IgD-negative memory B cell (primary cell): Measurements from ENCODE around the gene CABCOCO1. TPM values are rescaled to one million over a fixed set of nuclear protein-coding genes. Genes with fewer than 3 reads are reported as not detected.
A peak's percentile ranks its signal among the peaks of the same experiment; 100 is the strongest.

Experiments
- H3K27ac Mint-ChIP-seq, 3 donors: one replicate each; pipeline ENCODE4 v1.8.0; 2020 to 2022; ENCODE audit warnings: mild to moderate bottlenecking in 3 of 3, mixed read lengths in 3 of 3, moderate library complexity in 1 of 3
- H3K27me3 Mint-ChIP-seq: one replicate; pipeline ENCODE4 v1.8.0; 2021; ENCODE audit warnings: mixed read lengths
- H3K36me3 Mint-ChIP-seq: one replicate; pipeline ENCODE4 v1.8.0; 2020; ENCODE audit warnings: mild to moderate bottlenecking, mixed read lengths
- H3K4me1 Mint-ChIP-seq, 3 donors: one replicate each; pipeline ENCODE4 v1.8.0; 2020 to 2022; ENCODE audit warnings: mixed read lengths in 3 of 3, mild to moderate bottlenecking in 1 of 3
- H3K4me3 Mint-ChIP-seq, 4 donors: one replicate each; pipeline ENCODE4 v1.8.0; 2020 to 2022; ENCODE audit warnings: mild to moderate bottlenecking in 4 of 4, mixed read lengths in 4 of 4, moderate library complexity in 3 of 4
- H3K9me3 Mint-ChIP-seq, 3 donors: one replicate each; pipeline ENCODE4 v1.8.0; 2020 to 2021; ENCODE audit warnings: mixed read lengths in 3 of 3, mild to moderate bottlenecking in 1 of 3
- polyA plus RNA-seq: library from polyadenylated mRNA; unstranded; fragments of 300-500 nt; fragmentation: Illumina TruSeq; gene quantifications from one replicate; pipeline ENCODE4 v1.2.3, GENCODE V29; 2021

CABCOCO1 gene
- polyA plus RNA-seq, 1 donor from 2014 or later: not detected

- no peaks in the 10 kb centered on the region for H3K27me3 Mint-ChIP-seq
- H3K4me1 Mint-ChIP-seq: peaks cover 0 to 4% (median 0%) of the 10 kb centered on the region in 3 donors
- H3K4me3 Mint-ChIP-seq: no peak overlapping the region
- no peak overlapping the region for H3K27ac Mint-ChIP-seq
- peaks cover 1% of the 10 kb centered on the region for H3K36me3 Mint-ChIP-seq
- peaks cover 0 to 2% (median 0%) of the 10 kb centered on the region in 3 donors for H3K9me3 Mint-ChIP-seq
Observed at GRCh38 chr10:61765176-61766087, 102.7 kb downstream of the CABCOCO1 start.

GRCh38 chr10:61766927-61767326 lies 104.2 kb downstream of the CABCOCO1 start:
- Mint-ChIP-seq H3K27me3 (no peaks in the 10 kb centered on the region), H3K36me3 (peaks cover 1% of the 10 kb centered on the region), H3K9me3 (peaks cover 0 to 2% (median 0%) of the 10 kb centered on the region in 3 donors), H3K4me1 (peaks cover 0 to 4% (median 0%) of the 10 kb centered on the region in 3 donors), H3K27ac (no peak overlapping the region), H3K4me3 (no peak overlapping the region)

- Mint-ChIP-seq H3K27ac (no peak overlapping the region), H3K4me1 (no peaks in the 10 kb centered on the region), H3K36me3 (peaks cover 3% of the 10 kb centered on the region), H3K9me3 (peaks cover 0 to 3% (median 0%) of the 10 kb centered on the region in 3 donors), H3K4me3 (no peak overlapping the region), H3K27me3 (peaks cover under 1% of the 10 kb centered on the region)
Observed at GRCh38 chr10:61774031-61774430, 111.3 kb downstream of the CABCOCO1 start.

- Mint-ChIP-seq H3K27me3 (peaks cover 3% of the 10 kb centered on the region), H3K9me3 (peaks cover 0 to 3% (median 0%) of the 10 kb centered on the region in 3 donors), H3K36me3 (peaks cover 3% of the 10 kb centered on the region), H3K27ac (no peak overlapping the region), H3K4me1 (no peaks in the 10 kb centered on the region), H3K4me3 (no peak overlapping the region)
Observed at GRCh38 chr10:61775111-61775510, 112.4 kb downstream of the CABCOCO1 start.

GRCh38 chr10:61776615-61777266 lies 114.0 kb downstream of the CABCOCO1 start:
- Mint-ChIP-seq H3K36me3 (peaks cover 3% of the 10 kb centered on the region), H3K4me3 (no peak overlapping the region), H3K27ac (peak overlapping the region in 1 of 3 donors; percentile 24), H3K27me3 (peaks cover 3% of the 10 kb centered on the region), H3K4me1 (no peaks in the 10 kb centered on the region), H3K9me3 (peaks cover 0 to 3% (median 0%) of the 10 kb centered on the region in 3 donors)

- Mint-ChIP-seq H3K27me3 (peaks cover 3% of the 10 kb centered on the region), H3K4me1 (no peaks in the 10 kb centered on the region), H3K4me3 (no peak overlapping the region), H3K9me3 (peaks cover 0 to 3% (median 0%) of the 10 kb centered on the region in 3 donors), H3K36me3 (peaks cover 5% of the 10 kb centered on the region), H3K27ac (no peak overlapping the region)
Observed at GRCh38 chr10:61778137-61778536, 115.4 kb downstream of the CABCOCO1 start.

- Mint-ChIP-seq H3K4me3 (no peak overlapping the region), H3K36me3 (peaks cover 2% of the 10 kb centered on the region), H3K4me1 (no peaks in the 10 kb centered on the region), H3K27me3 (peaks cover 3% of the 10 kb centered on the region), H3K27ac (no peak overlapping the region), H3K9me3 (peaks cover 0 to under 1% (median 0%) of the 10 kb centered on the region in 3 donors)
Observed at GRCh38 chr10:61779276-61779675, 116.5 kb downstream of the CABCOCO1 start.

GRCh38 chr10:61779950-61780659 lies 117.4 kb downstream of the CABCOCO1 start:
- H3K9me3 Mint-ChIP-seq: no peaks in the 10 kb centered on the region
- no peak overlapping the region for H3K27ac Mint-ChIP-seq
- no peaks in the 10 kb centered on the region for H3K4me1 Mint-ChIP-seq
- H3K27me3 Mint-ChIP-seq: peaks cover 3% of the 10 kb centered on the region
- H3K36me3 Mint-ChIP-seq: peaks cover 2% of the 10 kb centered on the region
- H3K4me3 Mint-ChIP-seq: no peak overlapping the region

- Mint-ChIP-seq H3K4me1 (peaks cover 0 to 2% (median 0%) of the 10 kb centered on the region in 3 donors), H3K4me3 (no peak overlapping the region), H3K36me3 (peaks cover 2% of the 10 kb centered on the region), H3K27me3 (peaks cover 3% of the 10 kb centered on the region), H3K9me3 (no peaks in the 10 kb centered on the region), H3K27ac (no peak overlapping the region)
Observed at GRCh38 chr10:61780732-61781131, 118.0 kb downstream of the CABCOCO1 start.

GRCh38 chr10:61781969-61782403 lies 119.3 kb downstream of the CABCOCO1 start:
- peaks cover 0 to 8% (median 2%) of the 10 kb centered on the region in 3 donors for H3K4me1 Mint-ChIP-seq
- peaks cover 3% of the 10 kb centered on the region for H3K27me3 Mint-ChIP-seq
- peaks cover 2% of the 10 kb centered on the region for H3K36me3 Mint-ChIP-seq

GRCh38 chr10:61784354-61785133 lies 121.8 kb downstream of the CABCOCO1 start:
- Mint-ChIP-seq H3K4me3 (no peak overlapping the region), H3K4me1 (peaks cover 0 to 11% (median 3%) of the 10 kb centered on the region in 3 donors), H3K27ac (no peak overlapping the region)

More at GRCh38 chr10:61781969-61782403, 119.3 kb downstream of the CABCOCO1 start:
- H3K9me3 Mint-ChIP-seq: no peaks in the 10 kb centered on the region
- no peak overlapping the region for H3K27ac Mint-ChIP-seq
- H3K4me3 Mint-ChIP-seq: no peak overlapping the region

GRCh38 chr10:61785473-61786105 lies 122.9 kb downstream of the CABCOCO1 start:
- Mint-ChIP-seq H3K4me3 (no peak overlapping the region), H3K36me3 (peaks cover 4% of the 10 kb centered on the region)

More at GRCh38 chr10:61784354-61785133, 121.8 kb downstream of the CABCOCO1 start:
- H3K9me3 Mint-ChIP-seq: no peaks in the 10 kb centered on the region
- no peaks in the 10 kb centered on the region for H3K27me3 Mint-ChIP-seq
- peaks cover 2% of the 10 kb centered on the region for H3K36me3 Mint-ChIP-seq

GRCh38 chr10:61786728-61787127 lies 124.0 kb downstream of the CABCOCO1 start:
- Mint-ChIP-seq H3K36me3 (peaks cover 4% of the 10 kb centered on the region), H3K27ac (no peak overlapping the region), H3K4me3 (no peak overlapping the region)

More at GRCh38 chr10:61785473-61786105, 122.9 kb downstream of the CABCOCO1 start:
- H3K4me1 Mint-ChIP-seq: peaks cover 0 to 11% (median 3%) of the 10 kb centered on the region in 3 donors
- no peaks in the 10 kb centered on the region for H3K27me3 Mint-ChIP-seq
- H3K27ac Mint-ChIP-seq: no peak overlapping the region
- H3K9me3 Mint-ChIP-seq: no peaks in the 10 kb centered on the region

More at GRCh38 chr10:61786728-61787127, 124.0 kb downstream of the CABCOCO1 start:
- H3K27me3 Mint-ChIP-seq: no peaks in the 10 kb centered on the region
- H3K9me3 Mint-ChIP-seq: no peaks in the 10 kb centered on the region
- peaks cover 0 to 11% (median 3%) of the 10 kb centered on the region in 3 donors for H3K4me1 Mint-ChIP-seq
